Thoracic aorta (tissue), 2 donors: ENCODE data around the gene GABRQ. TPM values are rescaled to one million over a fixed set of nuclear protein-coding genes. Genes with fewer than 3 reads are reported as not detected.

Source experiments
- total RNA-seq, 2 donors: library from RNA; depleted of rRNA; stranded (reverse); fragments of >200 nt; gene quantifications; one replicate each; pipeline versions ENCODE4 v1.1.0 to v1.2.3, GENCODE V29; 2016

GABRQ gene
- total RNA-seq, 2 donors from 2014 or later, result not detected

Other genes starting within 250 kb of the GABRQ start
- not detected for gene GABRA3, start 186.6 kb upstream of the GABRQ start, total RNA-seq
- gene MAGEA3, start 60.9 kb downstream of the GABRQ start, total RNA-seq, result not detected
- gene CSAG2, start 71.4 kb downstream of the GABRQ start, total RNA-seq, result not detected
- gene MAGEA2B, start 76.7 kb downstream of the GABRQ start, total RNA-seq, result not detected
- gene CSAG1, start 95.8 kb downstream of the GABRQ start, total RNA-seq, result not detected
- gene MAGEA12, start 95.9 kb downstream of the GABRQ start, total RNA-seq, result not detected
- gene MAGEA2, start 115.9 kb downstream of the GABRQ start, total RNA-seq, result not detected
- gene CSAG3, start 121.3 kb downstream of the GABRQ start, total RNA-seq, result not detected
- not detected for gene MAGEA6, start 131.8 kb downstream of the GABRQ start, total RNA-seq
- 10 to 100 TPM; 16.3 to 27.1 TPM for gene CETN2, start 192.9 kb downstream of the GABRQ start, total RNA-seq
- 10 to 100 TPM in 1 of 2 donors, 1 to 10 TPM in 1; 5.3 to 23.1 TPM for gene NSDHL, start 193.2 kb downstream of the GABRQ start, total RNA-seq